ENCODE measurements around the gene LARP4B. TPM values are rescaled to one million over a fixed set of nuclear protein-coding genes. Genes with fewer than 3 reads are reported as not detected.

Gene LARP4B
- total and polyA plus RNA-seq, 2 of the 13 experiments (the other 11 are each of a cell fraction or from before 2014, with no cell fraction given) = 19.5 to 30.2 TPM

- peak; percentile 51 for TF ChIP-seq ZNF407 (CRISPR knock-in tag; IDR thresholded peaks at IDR 0.05; ENCODE audit: not compliant biosample characterization)
- no peak for TF ChIP-seq SIN3A (IDR thresholded peaks at IDR 0.05; ENCODE audit: borderline replicate concordance, low read depth, low read length)
- no peak for TF ChIP-seq REL (CRISPR knock-in tag; conservative IDR thresholded peaks at IDR 0.05)
- no peak for TF ChIP-seq ZNF136 (CRISPR knock-in tag; IDR thresholded peaks at IDR 0.05; ENCODE audit: low read depth)
- no peak for TF ChIP-seq ZNF766 (CRISPR knock-in tag; IDR thresholded peaks at IDR 0.05; ENCODE audit: borderline replicate concordance)
- no peak for TF ChIP-seq SCMH1 (CRISPR knock-in tag; IDR thresholded peaks at IDR 0.05; ENCODE audit: borderline replicate concordance)
- TF ChIP-seq ARID5B (CRISPR knock-in tag; IDR thresholded peaks at IDR 0.05) = no peak
- TF ChIP-seq NFE2 (CRISPR knock-in tag; IDR thresholded peaks at IDR 0.05) = no peak
- no peak for TF ChIP-seq IKZF1 (IDR thresholded peaks at IDR 0.05)
- no peak for TF ChIP-seq ZNF770 (CRISPR knock-in tag; IDR thresholded peaks at IDR 0.05)
- no peak for TF ChIP-seq ATF3 (CRISPR knock-in tag; IDR thresholded peaks at IDR 0.05)
- no peak for TF ChIP-seq ATF7 (IDR thresholded peaks at IDR 0.05)
- TF ChIP-seq ATF7 (CRISPR knock-in tag; IDR thresholded peaks at IDR 0.05) = no peak
Observed at GRCh38 chr10:785089-785860, 146.2 kb downstream of the LARP4B start (continued).
